Stimulated activated naive CD8-positive, alpha-beta T cell treated with anti-CD3 and anti-CD28 coated beads, Interleukin-15, Interleukin-2, amounts not matched to agents 100 U/mL and 50 U/mL, for 24 hours (primary cell): ENCODE results near the gene ANKEF1.
"Not testable (repeated sequence)": the region's sequence is repeated elsewhere in the genome, so short reads cannot be mapped to it uniquely, and the experiment has no call there.

ENCODE experiments used
- ATAC-seq: fragments of 150-1000 bp; cut with Tn5 transposase; one replicate; pipeline ENCODE4 v1.10.0; 2021
- DNase-seq: peaks from one replicate; pipeline ENCODE4 v3.0.0; 2021

The ANKEF1 gene

DNA sequence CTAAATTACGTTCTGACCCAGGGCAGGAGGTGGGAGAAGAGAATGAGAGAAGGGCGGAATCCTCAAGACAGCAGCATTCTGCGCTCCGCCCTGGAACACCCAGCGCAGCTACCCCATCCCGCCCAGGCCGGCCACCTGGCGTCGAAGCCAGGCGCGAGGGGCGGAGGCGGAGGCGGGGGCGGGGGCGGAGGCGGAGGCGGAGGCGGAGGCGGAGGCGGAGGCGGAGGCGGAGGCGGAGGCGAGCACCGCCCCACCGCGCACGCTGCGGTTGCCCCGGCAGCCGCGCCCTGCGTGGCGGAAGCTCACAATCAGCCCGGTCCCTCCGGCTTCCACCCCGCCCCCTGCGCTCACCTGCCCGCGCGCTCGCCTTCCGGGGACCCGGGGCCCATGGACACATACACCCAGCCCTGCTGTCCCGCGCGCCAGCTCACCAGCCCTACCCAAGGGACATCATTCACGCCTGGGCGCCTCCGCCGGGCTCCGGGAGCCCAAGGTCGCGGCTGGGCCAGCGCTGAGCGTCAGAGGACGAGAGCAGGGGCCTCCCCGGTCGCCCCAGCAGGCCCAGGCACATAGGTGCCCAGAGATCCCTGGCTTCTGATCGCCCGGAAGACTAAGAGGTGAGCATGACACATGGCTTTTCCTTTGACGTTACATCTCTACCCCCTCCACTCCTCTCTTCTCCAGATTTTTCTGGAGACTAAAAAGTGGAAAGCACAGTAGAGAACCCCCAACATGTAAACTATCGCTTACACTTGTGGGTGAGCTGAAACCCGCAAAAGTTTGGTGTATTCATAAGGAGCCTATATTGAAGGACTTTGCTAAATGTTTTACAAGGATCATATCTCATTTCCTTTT lies at the start of gene ANKEF1:
TSS of gene ANKEF1 (plus strand) at position 271 of the 855 bp plus-strand sequence. CDS start 3,315 bp downstream, outside the sequence.
- DNase-seq (peak; percentile 59), ATAC-seq (peak; percentile 80)

DNA sequence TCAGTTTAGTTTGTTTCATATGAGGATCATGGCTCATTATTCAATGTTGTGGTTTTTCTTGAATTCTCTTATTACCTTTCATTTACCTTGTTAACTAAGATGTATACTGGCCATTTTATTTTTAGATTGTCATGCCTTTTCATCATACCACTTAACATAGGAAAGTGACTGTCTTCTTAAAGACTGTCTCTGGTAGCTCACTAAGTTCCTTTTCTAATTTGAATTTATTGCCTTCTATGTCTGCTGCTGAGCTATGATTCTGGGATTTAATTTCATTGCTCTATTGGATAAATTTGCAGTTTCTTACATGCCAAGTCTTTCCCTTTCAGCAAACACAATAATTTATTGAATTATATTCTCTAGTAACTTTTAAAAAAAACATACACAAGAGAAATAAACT lies 49.5 kb upstream of the ANKEF1 start:
- ATAC-seq = no peak
- DNase-seq = no peak

GRCh38 chr20:9985773-9986172 lies 49.0 kb upstream of the ANKEF1 start:
- ATAC-seq = no peak
- DNase-seq = no peak

DNA sequence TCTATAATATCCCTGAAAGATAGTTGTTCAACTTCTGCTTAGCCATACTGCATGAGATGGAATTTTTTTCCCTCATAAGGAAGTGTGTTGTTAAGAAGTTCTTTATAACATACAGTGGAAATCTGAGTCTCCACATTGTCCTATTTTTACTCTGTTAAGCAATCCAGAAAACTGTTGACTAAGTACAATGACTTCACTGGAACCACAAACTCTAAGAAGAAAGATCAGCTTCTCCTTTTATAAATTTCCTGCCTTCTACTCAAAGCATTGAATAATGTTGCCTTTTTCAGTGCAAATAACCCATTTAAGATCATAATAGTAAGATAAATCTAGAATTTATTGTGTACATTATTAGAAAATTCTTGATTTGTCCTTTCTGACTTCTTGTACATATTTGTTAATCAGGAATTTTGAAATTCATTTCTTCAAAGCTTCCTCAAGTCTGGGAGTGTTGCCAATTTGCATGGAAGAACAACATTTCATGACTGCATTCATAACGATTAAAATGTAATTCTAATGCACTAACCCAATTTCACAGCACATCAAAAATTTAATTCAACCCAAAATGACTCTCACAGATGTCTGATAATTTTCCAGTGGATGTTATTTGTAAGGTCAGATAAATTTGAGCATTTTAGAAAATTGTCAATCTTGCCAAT lies 45.6 kb upstream of the ANKEF1 start:
- ATAC-seq = no peak

GRCh38 chr20:9993137-9993536 lies 41.6 kb upstream of the ANKEF1 start:
- no peak for DNase-seq
- no peak for ATAC-seq

More for the DNA sequence above, 45.6 kb upstream of the ANKEF1 start:
- no peak for DNase-seq

DNA sequence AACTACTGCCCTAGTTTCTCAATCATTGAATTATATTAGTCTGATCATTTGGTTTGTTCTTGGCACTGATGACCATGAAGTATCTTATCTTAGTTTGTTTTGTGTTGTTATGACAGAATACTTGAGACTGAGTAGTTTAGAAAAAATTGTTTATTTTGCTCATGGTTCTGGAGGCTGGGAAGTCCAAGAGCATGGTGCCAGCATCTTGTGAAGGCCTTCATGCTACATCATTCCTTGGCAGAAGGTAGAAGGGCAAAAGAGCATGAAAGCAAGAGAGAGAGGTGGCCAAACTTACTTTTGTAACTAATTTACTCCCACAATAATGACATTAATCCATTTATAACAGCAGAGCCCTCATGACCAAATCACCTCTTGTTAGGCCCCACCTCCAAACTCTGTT lies 40.1 kb upstream of the ANKEF1 start:
- ATAC-seq (no peak), DNase-seq (no peak)

- DNase-seq = no peak
- ATAC-seq = no peak
Observed at GRCh38 chr20:9995510-9996272, 39.1 kb upstream of the ANKEF1 start.

- no peak for ATAC-seq
Observed at GRCh38 chr20:9996944-9997343, 37.8 kb upstream of the ANKEF1 start.

GRCh38 chr20:9999645-10000044 lies 35.1 kb upstream of the ANKEF1 start:
- DNase-seq (no peak), ATAC-seq (no peak)

More at GRCh38 chr20:9996944-9997343, 37.8 kb upstream of the ANKEF1 start:
- DNase-seq = no peak

- DNase-seq (no peak), ATAC-seq (no peak)
Observed at GRCh38 chr20:10002866-10003265, 31.9 kb upstream of the ANKEF1 start.

DNA sequence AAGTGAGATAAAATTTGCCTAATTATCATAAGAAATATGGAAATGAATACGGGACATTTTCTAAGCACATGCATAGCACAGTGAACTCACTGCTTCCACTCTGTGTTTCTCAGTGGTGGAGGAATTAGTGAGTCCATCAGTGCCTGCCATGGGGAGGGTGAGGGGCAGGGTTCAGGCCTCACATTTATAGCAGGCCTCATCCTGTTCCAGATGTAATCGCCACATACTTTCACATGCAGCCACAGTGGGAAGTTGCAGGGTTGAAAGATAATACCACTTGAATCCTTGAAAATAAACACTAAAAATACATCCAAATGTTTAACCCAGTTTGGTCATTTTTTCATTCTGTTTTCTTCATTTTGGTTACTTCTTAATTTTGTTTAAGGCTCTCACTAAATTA lies 29.9 kb upstream of the ANKEF1 start:
- no peak for ATAC-seq

DNA sequence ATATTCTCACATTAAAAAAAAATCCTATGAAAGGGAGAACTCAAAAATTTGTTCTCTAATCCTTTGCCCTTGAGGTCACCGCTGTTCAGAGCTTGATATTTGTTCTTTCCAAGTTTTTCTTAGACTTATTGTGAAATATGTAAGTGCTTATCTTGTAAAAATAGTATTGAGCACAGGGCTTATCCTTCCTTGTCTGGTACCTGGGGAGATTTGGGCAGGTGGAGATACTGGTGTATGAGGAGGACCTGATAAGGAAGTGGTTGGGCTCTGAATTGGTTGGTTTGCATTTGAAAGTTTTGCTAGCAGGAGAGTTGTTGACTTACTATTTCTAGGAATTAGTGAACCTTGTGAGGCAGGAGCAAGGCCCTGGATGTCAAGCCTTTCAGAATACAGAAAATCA lies 28.9 kb upstream of the ANKEF1 start:
- no peak for DNase-seq

More for the DNA sequence above, 29.9 kb upstream of the ANKEF1 start:
- no peak for DNase-seq

GRCh38 chr20:10006447-10007090 lies 28.2 kb upstream of the ANKEF1 start:
- ATAC-seq (no peak), DNase-seq (no peak)

More for the DNA sequence above, 28.9 kb upstream of the ANKEF1 start:
- no peak for ATAC-seq

DNA sequence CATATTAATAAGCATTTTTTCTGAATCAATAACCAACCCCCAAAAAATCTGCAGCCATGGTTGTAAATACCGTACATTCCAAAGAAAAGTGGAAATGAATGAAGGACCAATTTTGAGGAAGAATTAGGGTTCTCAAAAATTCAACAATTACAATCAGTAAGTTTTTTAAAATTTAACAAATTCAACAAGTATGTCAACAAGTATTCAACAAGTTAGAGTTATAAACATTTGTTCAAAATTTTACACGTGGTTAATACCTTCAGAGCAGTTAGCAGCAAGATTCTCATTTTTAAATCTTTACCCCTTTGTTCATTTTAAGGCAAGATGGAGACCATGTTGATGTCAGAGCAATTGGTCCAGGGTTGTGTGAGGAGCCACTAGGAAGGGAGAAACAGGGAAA lies 27.6 kb upstream of the ANKEF1 start:
- no peak for ATAC-seq
- no peak for DNase-seq

GRCh38 chr20:10007747-10008146 lies 27.0 kb upstream of the ANKEF1 start:
- DNase-seq (no peak), ATAC-seq (no peak)

- no peak for ATAC-seq
- no peak for DNase-seq
Observed at GRCh38 chr20:10012464-10012863, 22.3 kb upstream of the ANKEF1 start.

DNA sequence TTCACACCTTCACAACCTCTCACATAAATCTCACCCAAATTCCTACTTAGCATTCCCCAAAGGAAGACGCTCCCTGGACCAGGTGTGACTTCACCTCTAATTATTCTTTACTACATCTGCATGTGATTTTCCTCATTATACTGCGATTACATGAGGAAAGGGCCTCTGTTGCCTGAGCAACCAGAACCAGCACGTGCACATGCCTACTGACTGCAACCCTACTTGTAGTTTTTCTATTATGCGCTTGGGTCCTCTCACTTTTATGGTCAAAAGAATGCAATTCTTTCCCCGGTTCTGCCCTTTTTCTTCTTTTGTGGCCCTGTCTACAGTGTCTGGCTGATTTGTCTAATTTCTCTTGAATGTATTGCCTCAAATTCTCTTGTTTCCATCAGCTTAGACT lies 20.4 kb upstream of the ANKEF1 start:
- DNase-seq = no peak
- ATAC-seq = no peak

GRCh38 chr20:10020937-10021336 lies 13.8 kb upstream of the ANKEF1 start:
- no peak for ATAC-seq

GRCh38 chr20:10022625-10023024 lies 12.2 kb upstream of the ANKEF1 start:
- no peak for DNase-seq
- no peak for ATAC-seq

More at GRCh38 chr20:10020937-10021336, 13.8 kb upstream of the ANKEF1 start:
- no peak for DNase-seq

- no peak for ATAC-seq
- DNase-seq = no peak
Observed at GRCh38 chr20:10023911-10024310, 10.9 kb upstream of the ANKEF1 start.

DNA sequence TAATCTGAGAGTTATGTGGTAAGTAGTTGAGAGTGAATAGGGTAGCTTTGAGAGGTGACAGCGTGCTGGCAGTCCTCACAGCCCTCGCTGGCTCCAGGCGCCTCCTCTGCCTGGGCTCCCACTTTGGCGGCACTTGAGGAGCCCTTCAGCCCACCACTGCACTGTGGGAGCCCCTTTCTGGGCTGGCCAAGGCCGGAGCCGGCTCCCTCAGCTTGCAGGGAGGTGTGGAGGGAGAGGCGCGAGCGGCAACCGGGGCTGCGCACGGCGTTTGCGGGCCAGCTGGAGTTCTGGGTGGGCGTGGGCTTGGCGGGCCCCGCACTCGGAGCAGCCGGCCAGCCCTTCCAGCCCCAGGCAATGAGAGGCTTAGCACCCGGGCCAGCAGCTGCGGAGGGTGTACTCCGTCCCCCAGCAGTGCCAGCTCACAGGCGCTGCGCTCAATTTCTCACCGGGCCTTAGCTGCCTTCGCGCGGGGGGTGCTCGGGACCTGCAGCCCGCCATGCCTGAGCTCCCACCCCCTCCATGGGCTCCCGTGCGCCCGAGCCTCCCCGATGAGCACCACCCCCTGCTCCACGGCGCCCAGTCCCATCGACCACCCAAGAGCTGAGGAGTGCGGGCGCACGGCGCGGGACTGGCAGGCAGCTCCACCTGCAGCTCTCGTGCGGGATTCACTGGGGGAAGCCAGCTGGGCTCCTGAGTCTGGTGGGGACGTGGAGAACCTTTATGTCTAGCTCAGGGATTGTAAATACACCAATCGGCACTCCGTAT lies 3.2 kb upstream of the ANKEF1 start:
- not testable (repeated sequence) for ATAC-seq, DNase-seq
